Measurements from ENCODE around the gene PPFIBP1. TPM values are rescaled to one million over a fixed set of nuclear protein-coding genes. Genes with fewer than 3 reads are reported as not detected.

The PPFIBP1 gene
- total RNA-seq, 1 experiment from 2014 or later = 17.0 TPM

DNA sequence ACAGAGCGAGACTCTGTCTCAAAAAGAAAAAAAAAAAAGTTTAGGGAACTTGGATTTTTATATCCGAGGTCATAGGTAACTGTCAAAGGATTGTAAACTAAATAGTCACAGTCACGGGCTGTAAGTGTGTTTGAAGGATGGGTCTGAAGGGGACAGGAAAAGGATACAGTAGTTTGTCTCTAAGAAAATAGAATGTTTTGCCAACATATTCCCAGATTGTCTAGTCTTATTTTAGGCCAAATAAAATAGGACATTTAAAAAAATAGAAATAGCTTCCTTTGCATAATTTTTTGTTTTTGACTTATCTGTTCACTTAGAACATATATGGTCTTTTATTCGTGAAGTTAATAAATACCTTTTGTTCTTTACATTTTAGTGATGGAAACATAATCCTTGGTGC lies 148.0 kb downstream of the PPFIBP1 start:
- no peak for DNase-seq
- Histone ChIP-seq H3K4me3 (ENCODE audit: insufficient read depth, low read depth, low read length) (no peak overlapping the region), H3K27me3 (ENCODE audit: control insufficient read depth, insufficient read depth, low read length) (no peaks in the 10 kb centered on the region), H3K36me3 (replicated peaks; ENCODE audit: control insufficient read depth, insufficient read depth, low read length) (peaks cover 3% of the 10 kb centered on the region)

DNA sequence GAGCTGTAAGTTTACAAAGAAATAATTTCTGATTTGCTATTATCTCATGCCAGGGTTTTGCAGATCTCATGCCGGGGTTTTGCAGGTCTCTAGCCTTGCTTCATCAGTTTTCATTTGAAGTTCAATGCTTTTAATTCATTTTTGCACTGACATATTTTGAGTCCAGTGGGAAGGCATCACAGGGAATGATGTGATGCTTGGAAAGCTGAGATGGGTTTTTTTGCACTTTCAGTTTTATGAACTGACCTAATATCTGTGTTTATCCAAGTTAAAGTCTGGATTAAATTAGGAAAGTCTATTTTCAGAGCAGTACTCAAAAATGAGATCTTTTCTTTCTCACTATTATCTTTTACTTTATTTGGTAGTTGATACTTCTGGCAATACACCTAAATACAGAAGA lies 148.6 kb downstream of the PPFIBP1 start:
- peaks cover 3% of the 10 kb centered on the region; the same call in 1 of the 2 replicates for H3K36me3 ChIP-seq (replicated peaks; ENCODE audit: control insufficient read depth, insufficient read depth, low read length)
- H3K4me3 ChIP-seq (ENCODE audit: insufficient read depth, low read depth, low read length) = no peak overlapping the region
- no peaks in the 10 kb centered on the region for H3K27me3 ChIP-seq (ENCODE audit: control insufficient read depth, insufficient read depth, low read length)
- no peak for DNase-seq

DNA sequence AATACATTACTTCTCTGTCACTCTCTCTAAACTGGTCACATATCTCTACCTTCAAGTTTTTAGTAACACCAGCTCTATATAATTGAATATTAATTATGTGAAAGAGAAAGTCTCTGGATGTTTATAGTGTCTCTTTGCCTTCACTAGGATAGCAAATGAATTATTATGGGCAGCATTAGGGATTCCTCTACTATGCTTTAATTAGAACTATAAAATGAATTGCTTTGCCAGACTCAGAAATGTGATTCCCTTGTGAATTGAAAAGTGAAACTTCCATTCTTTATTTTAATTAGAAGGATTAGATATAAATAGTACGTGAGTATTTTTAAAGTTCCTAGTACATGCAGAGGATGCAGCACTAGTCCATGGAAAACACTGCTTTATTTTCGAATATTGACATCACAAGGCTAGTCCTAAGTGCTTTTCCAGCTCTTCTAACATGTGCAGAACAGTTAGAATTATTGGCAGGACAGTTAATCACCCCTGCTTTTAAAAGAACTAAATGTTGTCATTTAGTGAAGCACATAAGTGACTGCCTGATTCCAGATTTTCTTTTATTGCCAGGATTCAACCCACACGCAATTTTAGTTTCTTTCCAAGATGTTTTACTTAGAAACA lies 149.2 kb downstream of the PPFIBP1 start:
- no peak for DNase-seq
- Histone ChIP-seq H3K27me3 (ENCODE audit: control insufficient read depth, insufficient read depth, low read length) (no peaks in the 10 kb centered on the region), H3K36me3 (replicated peaks; ENCODE audit: control insufficient read depth, insufficient read depth, low read length) (peaks cover 3% of the 10 kb centered on the region; the same call in 1 of the 2 replicates), H3K4me3 (ENCODE audit: insufficient read depth, low read depth, low read length) (no peak overlapping the region)

DNA sequence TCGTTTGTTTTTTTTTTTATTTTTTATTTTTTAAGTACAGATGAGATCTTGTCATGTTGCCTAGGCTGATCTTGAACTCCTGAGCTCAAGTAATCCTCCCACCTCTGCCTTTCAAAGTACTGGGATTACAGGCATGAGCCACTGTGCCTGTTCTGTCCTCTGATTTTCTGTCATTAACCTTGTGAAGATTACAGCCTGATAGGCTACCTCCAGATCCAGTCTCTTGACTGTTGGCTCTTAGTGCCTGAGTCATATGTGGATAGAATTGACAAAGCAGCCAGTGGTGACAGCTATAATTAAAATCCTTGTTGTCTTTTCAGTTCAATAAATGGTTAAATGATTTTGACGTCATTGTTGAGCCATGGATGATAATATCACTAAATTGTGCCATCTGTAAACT lies 151.0 kb downstream of the PPFIBP1 start:
- Histone ChIP-seq H3K36me3 (replicated peaks; ENCODE audit: control insufficient read depth, insufficient read depth, low read length) (peaks cover 4% of the 10 kb centered on the region), H3K27me3 (ENCODE audit: control insufficient read depth, insufficient read depth, low read length) (no peaks in the 10 kb centered on the region), H3K4me3 (ENCODE audit: insufficient read depth, low read depth, low read length) (no peak overlapping the region)
- no peak for DNase-seq

DNA sequence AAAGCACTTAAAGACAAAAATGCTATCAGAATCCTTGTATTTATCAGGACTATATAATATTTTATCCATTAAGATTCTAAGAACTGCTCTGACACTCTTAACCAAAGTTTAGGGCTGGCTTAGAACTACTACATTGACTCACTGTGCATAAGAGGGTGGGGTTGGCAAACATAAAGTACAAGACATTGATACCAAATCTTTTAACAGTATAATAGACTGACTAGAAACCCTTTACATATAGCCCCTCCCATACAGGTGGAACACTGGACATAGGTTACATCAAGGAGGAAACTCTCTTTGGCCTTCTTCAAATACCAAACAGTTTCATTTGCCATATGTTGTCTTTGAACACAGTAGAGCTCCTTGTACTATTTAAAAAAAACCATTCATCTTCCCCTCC lies 156.6 kb downstream of the PPFIBP1 start:
- peaks cover 4% of the 10 kb centered on the region for H3K36me3 ChIP-seq (replicated peaks; ENCODE audit: control insufficient read depth, insufficient read depth, low read length)
- DNase-seq = no peak
- no peaks in the 10 kb centered on the region for H3K27me3 ChIP-seq (ENCODE audit: control insufficient read depth, insufficient read depth, low read length)
- H3K4me3 ChIP-seq (ENCODE audit: insufficient read depth, low read depth, low read length) = no peak overlapping the region

DNA sequence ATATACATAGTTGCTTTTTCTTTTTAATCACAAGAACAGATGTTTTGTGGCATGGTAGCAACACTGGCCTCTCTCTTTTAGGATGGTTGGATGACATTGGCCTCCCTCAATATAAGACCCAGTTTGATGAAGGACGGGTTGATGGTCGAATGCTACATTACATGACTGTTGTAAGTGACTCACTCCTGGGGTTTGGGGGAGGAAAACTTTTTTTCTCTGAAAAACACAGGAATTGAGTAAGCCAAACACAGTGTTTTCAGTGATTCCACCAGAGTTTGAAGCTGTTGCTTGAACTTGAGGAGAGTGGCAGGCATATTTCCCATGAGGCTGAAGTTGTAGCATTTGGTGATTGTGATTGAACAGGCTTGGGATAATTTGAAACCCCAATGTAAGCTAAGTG lies 158.5 kb downstream of the PPFIBP1 start:
- no peak overlapping the region for H3K4me3 ChIP-seq (ENCODE audit: insufficient read depth, low read depth, low read length)
- H3K27me3 ChIP-seq (ENCODE audit: control insufficient read depth, insufficient read depth, low read length) = no peaks in the 10 kb centered on the region
- H3K36me3 ChIP-seq (replicated peaks; ENCODE audit: control insufficient read depth, insufficient read depth, low read length) = peaks cover 1% of the 10 kb centered on the region; the same call in 1 of the 2 replicates
- no peak for DNase-seq

DNA sequence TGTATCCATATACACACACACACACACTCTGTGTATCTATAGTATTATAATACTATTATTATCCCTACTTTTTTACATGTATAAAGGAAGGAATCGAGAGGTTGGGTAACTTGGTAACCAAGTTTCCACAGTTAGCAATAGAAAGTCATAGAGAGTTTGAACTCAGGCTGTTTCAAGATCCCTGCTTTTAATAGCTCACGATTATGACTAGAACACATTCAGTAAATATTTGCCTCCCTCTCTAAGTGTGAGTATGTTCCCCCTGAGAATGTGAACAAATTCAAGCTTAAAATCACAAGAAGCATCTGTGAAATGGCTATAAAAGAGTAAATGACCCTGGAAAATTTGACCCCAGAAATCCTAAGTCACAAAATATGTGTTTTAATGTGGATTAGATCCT lies 161.3 kb downstream of the PPFIBP1 start:
- no peak for DNase-seq
- H3K36me3 ChIP-seq (replicated peaks; ENCODE audit: control insufficient read depth, insufficient read depth, low read length) = no peaks in the 10 kb centered on the region
- H3K27me3 ChIP-seq (ENCODE audit: control insufficient read depth, insufficient read depth, low read length) = no peaks in the 10 kb centered on the region
- H3K4me3 ChIP-seq (ENCODE audit: insufficient read depth, low read depth, low read length) = no peak overlapping the region

DNA sequence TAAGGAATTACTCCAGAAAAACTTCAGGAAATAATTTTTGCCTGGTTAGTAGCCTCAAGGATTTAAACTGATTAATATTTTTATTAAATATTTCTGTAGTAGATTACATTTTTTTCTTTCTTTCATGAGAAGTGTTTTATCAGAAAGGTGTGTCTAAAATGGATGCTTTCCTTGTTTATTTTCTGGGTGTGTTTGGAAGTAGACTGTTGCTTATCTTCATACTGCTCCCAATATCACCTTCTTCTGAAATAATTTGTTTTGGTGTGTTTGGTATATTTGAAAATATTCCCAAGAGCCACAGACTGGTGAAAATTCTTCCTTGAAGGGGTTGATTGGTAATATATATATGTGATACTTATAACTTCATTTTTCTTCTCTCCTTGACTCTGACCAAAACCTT lies 162.1 kb downstream of the PPFIBP1 start:
- Histone ChIP-seq H3K4me3 (ENCODE audit: insufficient read depth, low read depth, low read length) (no peak overlapping the region), H3K36me3 (replicated peaks; ENCODE audit: control insufficient read depth, insufficient read depth, low read length) (no peaks in the 10 kb centered on the region), H3K27me3 (ENCODE audit: control insufficient read depth, insufficient read depth, low read length) (no peaks in the 10 kb centered on the region)
- no peak for DNase-seq

DNA sequence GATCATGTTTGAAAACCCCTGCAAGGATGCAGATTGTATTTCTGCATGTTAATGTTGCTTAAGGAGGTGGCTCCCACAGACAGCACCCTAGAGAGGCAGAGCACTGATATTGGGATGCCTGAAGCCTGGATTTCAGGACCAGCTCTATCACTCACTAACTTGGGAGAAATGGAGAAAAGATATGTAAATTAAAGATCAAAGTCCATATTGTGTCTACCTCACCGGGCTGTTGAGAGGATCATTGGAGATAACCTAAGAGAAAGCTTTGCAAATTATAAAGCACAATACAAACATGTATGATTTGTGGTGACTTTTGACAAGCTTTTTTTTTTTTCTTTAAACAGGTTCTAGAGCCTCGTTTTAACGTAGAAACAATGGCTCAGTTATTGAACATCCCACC lies 164.7 kb downstream of the PPFIBP1 start:
- Histone ChIP-seq H3K36me3 (replicated peaks; ENCODE audit: control insufficient read depth, insufficient read depth, low read length) (no peaks in the 10 kb centered on the region; the same call in none of the 2 replicates), H3K4me3 (ENCODE audit: insufficient read depth, low read depth, low read length) (no peak overlapping the region), H3K27me3 (ENCODE audit: control insufficient read depth, insufficient read depth, low read length) (no peaks in the 10 kb centered on the region)
- no peak for DNase-seq

DNA sequence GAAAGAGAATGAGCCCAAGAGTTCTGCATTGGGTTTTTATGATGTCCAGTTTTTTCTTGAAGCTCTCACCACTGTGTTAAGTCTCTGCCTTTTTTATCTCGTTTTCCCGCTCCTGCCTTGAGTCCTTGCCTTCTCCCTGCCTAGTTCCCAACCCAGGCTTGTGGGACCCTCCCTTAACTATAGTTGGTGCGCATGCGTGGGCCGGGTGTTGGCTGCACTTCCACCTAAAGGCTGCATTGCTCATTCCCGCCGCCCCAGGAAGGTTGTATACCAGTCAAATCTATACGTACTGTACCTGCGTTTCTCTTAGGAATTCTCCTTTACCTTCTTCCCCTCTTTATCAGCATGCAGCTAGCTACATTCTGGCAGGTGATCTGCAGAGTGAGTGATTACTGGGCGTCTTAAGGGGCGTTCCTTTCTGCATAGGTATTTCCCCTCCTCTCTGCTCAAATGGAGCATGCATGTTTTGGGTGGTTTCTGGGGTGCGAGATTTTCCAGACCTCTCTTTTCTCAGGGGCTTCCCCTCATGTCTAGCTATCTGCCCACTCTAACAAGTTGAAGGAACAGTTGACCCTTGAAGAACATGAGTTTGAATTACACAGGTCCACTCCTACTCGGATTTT lies 165.7 kb downstream of the PPFIBP1 start:
- Histone ChIP-seq H3K36me3 (replicated peaks; ENCODE audit: control insufficient read depth, insufficient read depth, low read length) (no peaks in the 10 kb centered on the region; the same call in none of the 2 replicates), H3K27me3 (ENCODE audit: control insufficient read depth, insufficient read depth, low read length) (no peaks in the 10 kb centered on the region), H3K4me3 (ENCODE audit: insufficient read depth, low read depth, low read length) (no peak overlapping the region)
- no peak for DNase-seq

DNA sequence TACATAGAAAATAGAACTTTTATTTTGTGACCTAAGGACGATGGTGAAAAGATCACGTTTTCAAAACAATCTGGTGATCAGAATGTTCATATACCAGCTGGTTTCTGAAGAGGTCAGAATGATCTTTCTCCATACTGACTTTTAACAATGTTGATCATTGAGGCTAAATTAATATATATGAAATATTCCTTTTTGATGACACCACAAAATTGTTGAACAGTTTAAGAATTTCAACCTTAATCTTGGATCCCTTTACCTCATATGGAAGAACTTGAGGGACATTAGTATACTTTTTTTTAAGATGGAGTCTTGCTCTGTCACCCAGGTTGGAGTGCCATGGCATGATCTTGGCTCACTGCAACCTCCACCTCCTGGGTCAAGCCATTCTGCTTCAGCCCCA lies 169.4 kb downstream of the PPFIBP1 start:
- H3K36me3 ChIP-seq (replicated peaks; ENCODE audit: control insufficient read depth, insufficient read depth, low read length) = no peaks in the 10 kb centered on the region; the same call in none of the 2 replicates
- no peak overlapping the region for H3K4me3 ChIP-seq (ENCODE audit: insufficient read depth, low read depth, low read length)
- no peaks in the 10 kb centered on the region for H3K27me3 ChIP-seq (ENCODE audit: control insufficient read depth, insufficient read depth, low read length)
- no peak for DNase-seq

DNA sequence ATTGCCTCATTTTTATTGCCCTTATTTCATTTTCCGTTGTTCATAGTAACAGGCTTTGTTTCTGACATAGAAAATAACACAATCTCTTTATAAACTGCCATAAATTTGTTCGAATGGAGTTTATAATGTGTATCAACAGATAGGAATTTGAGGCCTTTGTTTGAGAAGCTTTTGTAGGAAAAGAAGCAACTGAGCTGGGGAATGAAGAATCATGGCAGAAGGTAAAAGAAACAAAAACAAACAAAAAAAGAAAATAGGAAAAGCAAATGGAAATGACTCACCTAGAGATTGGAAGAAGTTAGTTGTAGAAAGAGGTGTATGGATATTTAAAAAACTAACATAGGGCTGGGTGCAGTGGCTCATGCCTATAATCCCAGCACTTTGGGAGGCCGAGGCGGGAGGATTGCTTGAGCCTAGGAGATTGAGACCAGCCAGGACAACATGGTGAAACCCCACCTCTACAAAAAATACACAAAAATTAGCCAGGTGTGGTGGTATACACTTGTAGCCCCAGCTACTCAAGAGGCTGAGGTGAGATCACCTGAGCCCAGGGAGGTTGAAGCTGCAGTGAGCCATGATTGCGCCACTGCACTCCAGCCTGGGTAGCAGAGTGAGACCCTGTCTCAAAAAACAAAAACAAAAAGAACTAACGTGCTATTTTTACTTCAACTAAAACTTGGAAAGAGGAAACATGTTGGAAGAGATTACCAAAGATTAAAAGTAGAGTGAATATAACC lies 171.7 kb downstream of the PPFIBP1 start:
- H3K36me3 ChIP-seq (replicated peaks; ENCODE audit: control insufficient read depth, insufficient read depth, low read length) = no peaks in the 10 kb centered on the region; the same call in none of the 2 replicates
- H3K27me3 ChIP-seq (ENCODE audit: control insufficient read depth, insufficient read depth, low read length) = no peaks in the 10 kb centered on the region
- no peak for DNase-seq
- no peak overlapping the region for H3K4me3 ChIP-seq (ENCODE audit: insufficient read depth, low read depth, low read length)

DNA sequence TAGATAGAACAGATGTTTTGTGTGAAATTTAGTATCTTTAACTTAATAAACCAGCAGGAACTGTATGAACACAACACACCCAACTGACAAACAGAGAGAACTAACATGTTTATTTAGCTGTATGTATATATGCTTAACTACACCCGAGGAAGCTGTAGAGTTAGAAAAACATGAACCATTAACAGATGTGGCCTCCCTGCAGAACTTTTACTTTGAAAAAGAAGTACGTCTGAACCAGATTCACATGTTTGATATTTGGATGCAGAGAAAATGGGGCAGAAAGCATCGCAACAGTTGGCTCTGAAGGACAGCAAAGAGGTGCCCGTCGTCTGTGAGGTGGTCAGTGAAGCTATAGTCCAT lies 172.3 kb downstream of the PPFIBP1 start, which contains the start of gene REP15:
Gene REP15 (plus strand): TSS at position 155 of the 360 bp plus-strand sequence. CDS start 116 bp downstream, at position 271.
- no peaks in the 10 kb centered on the region for H3K27me3 ChIP-seq (ENCODE audit: control insufficient read depth, insufficient read depth, low read length)
- H3K36me3 ChIP-seq (replicated peaks; ENCODE audit: control insufficient read depth, insufficient read depth, low read length) = no peaks in the 10 kb centered on the region; the same call in none of the 2 replicates
- no peak for DNase-seq

DNA sequence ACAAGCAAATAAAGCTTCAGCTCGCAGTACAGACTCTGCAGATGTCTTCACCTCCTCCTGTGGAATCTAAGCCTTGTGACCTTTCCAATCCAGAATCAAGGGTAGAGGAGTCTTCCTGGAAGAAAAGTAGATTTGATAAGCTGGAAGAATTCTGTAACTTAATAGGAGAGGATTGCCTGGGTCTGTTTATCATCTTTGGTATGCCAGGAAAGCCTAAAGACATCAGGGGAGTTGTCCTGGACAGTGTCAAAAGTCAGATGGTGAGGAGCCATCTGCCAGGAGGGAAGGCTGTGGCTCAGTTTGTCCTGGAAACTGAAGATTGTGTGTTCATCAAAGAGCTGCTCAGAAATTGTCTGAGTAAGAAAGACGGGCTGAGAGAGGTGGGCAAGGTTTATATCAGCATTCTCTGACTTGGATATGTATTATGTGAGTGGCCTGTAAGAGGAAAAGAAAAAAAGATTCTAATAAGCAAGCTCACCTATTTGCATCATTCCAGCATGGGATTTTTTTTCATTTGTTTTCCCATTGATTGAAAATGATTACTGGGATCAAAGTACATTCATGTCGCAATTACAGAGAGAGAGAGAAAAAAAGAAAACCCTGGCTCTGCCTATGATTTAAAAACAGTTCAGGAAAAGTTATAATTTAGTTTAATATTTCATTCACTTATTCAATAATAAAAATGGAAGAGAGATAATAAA lies 173.0 kb downstream of the PPFIBP1 start:
- Histone ChIP-seq H3K4me3 (ENCODE audit: insufficient read depth, low read depth, low read length) (no peak overlapping the region), H3K36me3 (replicated peaks; ENCODE audit: control insufficient read depth, insufficient read depth, low read length) (no peaks in the 10 kb centered on the region; the same call in 1 of the 2 replicates), H3K27me3 (ENCODE audit: control insufficient read depth, insufficient read depth, low read length) (no peaks in the 10 kb centered on the region)
- no peak for DNase-seq

More for the DNA sequence above, 172.3 kb downstream of the PPFIBP1 start, which contains the start of gene REP15:
- no peak within 1 kb of the TSS for H3K4me3 ChIP-seq (ENCODE audit: insufficient read depth, low read depth, low read length)

Data from H7 (cell line).